Fibroblast of lung (primary cell): ENCODE data around the gene CD82. TPM values are rescaled to one million over a fixed set of nuclear protein-coding genes. Genes with fewer than 3 reads are reported as not detected.

Source experiments
- DNase-seq, 2 donors: peaks; one replicate each; pipeline versions ENCODE4 v3.0.0 to v3.0.0-alpha.2; 2010; ENCODE audit warnings: low read depth in 2 of 2
- H2AFZ ChIP-seq: 2 replicates; pipeline ENCODE4 v1.5.1; 2012; ENCODE audit warnings: low read length, control low read depth, inconsistent platforms
- H3K27ac ChIP-seq: 2 replicates; pipeline ENCODE4 v1.5.1; 2011; ENCODE audit warnings: low read length, control low read depth; ENCODE audit not compliant: insufficient read depth
- H3K27me3 ChIP-seq: 2 replicates; pipeline ENCODE4 v1.5.1; 2011; ENCODE audit warnings: mild to moderate bottlenecking, low read length; ENCODE audit not compliant: control insufficient read depth, insufficient read depth
- H3K36me3 ChIP-seq: 2 replicates; pipeline ENCODE4 v1.5.1; 2011; ENCODE audit warnings: low read length; ENCODE audit not compliant: control insufficient read depth, insufficient read depth
- H3K4me1 ChIP-seq: 2 replicates; pipeline ENCODE4 v1.5.1; 2011; ENCODE audit warnings: low read length; ENCODE audit not compliant: control insufficient read depth, insufficient read depth; ENCODE audit errors: extremely low read depth
- H3K4me2 ChIP-seq: 2 replicates; pipeline ENCODE4 v1.5.1; 2011; ENCODE audit warnings: low read length, control low read depth; ENCODE audit not compliant: insufficient read depth; ENCODE audit errors: extremely low read depth
- H3K4me3 ChIP-seq, 4 experiments: fragments of 200-600 bp in 1 of 4; sonication (generic) in 1 of 4; replicated peaks in 1 of 4; 2 replicates each; pipeline ENCODE4 v1.5.1; 2011 to 2016; ENCODE audit warnings: low read length in 4 of 4, low read depth in 3 of 4, mild to moderate bottlenecking in 3 of 4, control low read depth in 2 of 4, inconsistent platforms in 1 of 4, mixed read lengths in 1 of 4; ENCODE audit not compliant: insufficient read depth in 1 of 4; ENCODE audit errors: control extremely low read depth in 1 of 4
- H3K79me2 ChIP-seq: 2 replicates; pipeline ENCODE4 v1.5.1; 2012; ENCODE audit warnings: mild to moderate bottlenecking, low read length, inconsistent platforms; ENCODE audit not compliant: control insufficient read depth, insufficient read depth
- H3K9ac ChIP-seq: 2 replicates; pipeline ENCODE4 v1.5.1; 2011; ENCODE audit warnings: mild to moderate bottlenecking, low read length, control low read depth; ENCODE audit not compliant: insufficient read depth
- H3K9me3 ChIP-seq: 2 replicates; pipeline ENCODE4 v1.5.1; 2012; ENCODE audit warnings: low read depth, low read length; ENCODE audit not compliant: control insufficient read depth, insufficient read depth
- H4K20me1 ChIP-seq: 2 replicates; pipeline ENCODE4 v1.5.1; 2011; ENCODE audit warnings: low read length; ENCODE audit not compliant: control insufficient read depth, insufficient read depth; ENCODE audit errors: extremely low read depth
- EZH2 ChIP-seq: IDR thresholded peaks from 2 replicates; pipeline ENCODE4 v1.5.1; 2012; ENCODE audit warnings: low read length, control low read depth, mild to moderate bottlenecking; ENCODE audit errors: missing control alignments
- polyA plus RNA-seq, 2 donors: library from polyadenylated mRNA; depleted of rRNA in 1 of 2; stranded (reverse) in 1 of 2; unstranded in 1 of 2; fragments of >200 nt; gene quantifications; 2 replicates each; pipeline ENCODE4 v1.2.1, GENCODE V29; 2011 to 2012; ENCODE audit warnings: missing spikeins in 1 of 2
- total RNA-seq: library from RNA; depleted of rRNA; stranded (reverse); fragments of >200 nt; gene quantifications from 2 replicates; pipeline ENCODE4 v1.2.1, GENCODE V29; 2014
- TF ChIP-seq, protein P1 (sequence below), 2 donors: IDR thresholded peaks in 1 of 2; conservative IDR thresholded peaks in 1 of 2; 1 replicate in 1 of 2; 2 replicates in 1 of 2; pipeline ENCODE4 v1.5.1; 2011 to 2012; ENCODE audit warnings: low read length in 2 of 2, control low read depth in 1 of 2, inconsistent platforms in 1 of 2, low read depth in 1 of 2, mild to moderate bottlenecking in 1 of 2

CD82 gene
- total and polyA plus RNA-seq, 2 donors (not counting 1 experiment from before 2014, with no cell fraction given), result 54.2 to 114 TPM

DNA sequence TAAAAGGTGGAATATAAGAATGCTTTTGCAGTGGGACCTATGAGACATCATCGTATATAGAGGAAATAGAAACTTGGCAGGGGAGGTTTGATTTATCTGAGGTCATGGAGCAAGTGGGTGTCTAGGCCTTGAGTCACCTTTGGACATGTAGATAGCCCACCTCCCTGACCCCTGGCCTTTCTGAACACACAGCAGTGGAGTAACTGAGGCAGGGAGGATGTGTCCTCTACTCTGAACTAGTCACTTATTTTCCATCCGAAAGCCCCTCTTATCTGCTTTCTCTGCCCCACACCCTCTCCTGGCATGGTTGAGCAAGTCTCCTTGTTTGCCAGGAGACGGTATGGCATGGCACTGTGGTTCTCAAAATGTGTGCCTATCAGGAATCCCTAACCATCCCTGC, 7.9 kb downstream of the CD82 start:
- peak in 1 of 2 donors; percentile 41 for DNase-seq
- H3K27ac ChIP-seq, result no peak overlapping the region
- no peaks in the 10 kb centered on the region for H4K20me1 ChIP-seq
- no peaks in the 10 kb centered on the region for H3K36me3 ChIP-seq
- H3K4me2 ChIP-seq, result no peak overlapping the region
- no peak overlapping the region for H2AFZ ChIP-seq
- no peak overlapping the region for H3K4me3 ChIP-seq
- H3K9me3 ChIP-seq, result no peaks in the 10 kb centered on the region
- peaks cover 35% of the 10 kb centered on the region for H3K4me1 ChIP-seq
- no peak for TF ChIP-seq EZH2
- TF ChIP-seq, protein P1, sequence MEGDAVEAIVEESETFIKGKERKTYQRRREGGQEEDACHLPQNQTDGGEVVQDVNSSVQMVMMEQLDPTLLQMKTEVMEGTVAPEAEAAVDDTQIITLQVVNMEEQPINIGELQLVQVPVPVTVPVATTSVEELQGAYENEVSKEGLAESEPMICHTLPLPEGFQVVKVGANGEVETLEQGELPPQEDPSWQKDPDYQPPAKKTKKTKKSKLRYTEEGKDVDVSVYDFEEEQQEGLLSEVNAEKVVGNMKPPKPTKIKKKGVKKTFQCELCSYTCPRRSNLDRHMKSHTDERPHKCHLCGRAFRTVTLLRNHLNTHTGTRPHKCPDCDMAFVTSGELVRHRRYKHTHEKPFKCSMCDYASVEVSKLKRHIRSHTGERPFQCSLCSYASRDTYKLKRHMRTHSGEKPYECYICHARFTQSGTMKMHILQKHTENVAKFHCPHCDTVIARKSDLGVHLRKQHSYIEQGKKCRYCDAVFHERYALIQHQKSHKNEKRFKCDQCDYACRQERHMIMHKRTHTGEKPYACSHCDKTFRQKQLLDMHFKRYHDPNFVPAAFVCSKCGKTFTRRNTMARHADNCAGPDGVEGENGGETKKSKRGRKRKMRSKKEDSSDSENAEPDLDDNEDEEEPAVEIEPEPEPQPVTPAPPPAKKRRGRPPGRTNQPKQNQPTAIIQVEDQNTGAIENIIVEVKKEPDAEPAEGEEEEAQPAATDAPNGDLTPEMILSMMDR (conservative IDR thresholded peaks at IDR 0.05 in 1 of 2, IDR thresholded peaks at IDR 0.05 in 1 of 2; ENCODE audit: low read depth in 1 of 2, low read length in 2 of 2), result no peak
- H3K79me2 ChIP-seq, result no peaks in the 10 kb centered on the region
- H3K27me3 ChIP-seq, result no peaks in the 10 kb centered on the region
- H3K9ac ChIP-seq, result no peak overlapping the region

DNA sequence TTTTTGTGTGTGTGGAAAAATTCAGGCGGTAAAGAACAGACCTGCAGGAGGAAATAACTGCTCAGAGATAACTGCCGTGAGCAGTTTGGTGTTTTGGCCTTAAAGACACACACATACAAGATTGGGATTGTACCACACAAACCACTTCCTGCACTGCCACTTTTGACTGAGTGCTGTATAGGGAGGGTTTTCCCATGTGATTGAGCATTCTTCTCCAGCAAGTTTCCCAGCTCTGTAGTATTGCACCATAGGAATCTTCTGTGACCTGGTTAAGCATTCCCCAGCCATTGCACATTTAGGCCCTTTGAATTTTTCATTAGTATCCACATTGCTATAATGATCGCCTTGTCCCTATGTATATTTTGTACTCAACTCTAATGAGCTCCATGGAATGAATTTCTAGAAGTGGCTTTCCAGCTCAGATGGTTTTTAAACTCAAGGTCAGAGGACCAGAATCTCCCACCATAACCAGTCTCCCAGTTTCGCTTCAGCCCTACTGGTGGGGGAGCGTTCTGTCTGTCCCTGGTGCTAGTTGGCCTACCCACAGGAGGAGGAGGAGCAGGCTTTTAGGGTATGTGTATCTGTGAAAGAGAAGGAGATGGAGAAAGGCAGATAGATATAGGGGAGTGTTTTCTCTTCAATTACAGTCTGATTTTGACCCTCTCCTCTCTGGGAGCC, 9.3 kb downstream of the CD82 start:
- Histone ChIP-seq H2AFZ (no peak overlapping the region), H3K9me3 (no peaks in the 10 kb centered on the region), H3K27ac (peak overlapping the region; percentile 68), H3K36me3 (no peaks in the 10 kb centered on the region), H4K20me1 (no peaks in the 10 kb centered on the region), H3K4me3 (no peak overlapping the region), H3K4me1 (peaks cover 23% of the 10 kb centered on the region), H3K79me2 (no peaks in the 10 kb centered on the region), H3K9ac (no peak overlapping the region), H3K27me3 (no peaks in the 10 kb centered on the region), H3K4me2 (peak overlapping the region; percentile 6)
- peak; percentile 92 to 98 for DNase-seq
- TF ChIP-seq, protein P1 (conservative IDR thresholded peaks at IDR 0.05 in 1 of 2, IDR thresholded peaks at IDR 0.05 in 1 of 2; ENCODE audit: low read depth in 1 of 2, low read length in 2 of 2), result no peak
- TF ChIP-seq EZH2, result no peak

DNA sequence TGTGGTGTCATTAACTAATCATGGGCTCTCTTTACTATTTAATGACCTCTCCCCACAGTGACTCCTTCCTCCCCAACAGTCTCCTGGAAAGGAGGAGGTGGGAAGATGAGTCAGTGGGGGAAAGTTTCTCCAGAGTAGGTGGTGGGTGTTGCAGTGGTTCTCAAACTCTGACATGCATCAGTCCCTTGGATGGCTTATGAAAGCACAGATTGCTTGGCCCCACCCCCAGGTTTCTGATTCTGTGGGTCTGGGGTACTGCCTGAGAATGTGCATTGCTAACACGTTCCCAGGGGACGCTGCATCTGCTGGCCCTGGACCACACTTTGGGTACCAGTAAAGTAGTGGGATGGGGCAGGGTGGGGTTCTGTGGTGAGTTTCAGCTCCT, 9.8 kb downstream of the CD82 start:
- TF ChIP-seq, protein P1 (conservative IDR thresholded peaks at IDR 0.05 in 1 of 2, IDR thresholded peaks at IDR 0.05 in 1 of 2; ENCODE audit: low read depth in 1 of 2, low read length in 2 of 2), result no peak
- TF ChIP-seq EZH2, result no peak
- H4K20me1 ChIP-seq, result no peaks in the 10 kb centered on the region
- H3K27me3 ChIP-seq, result no peaks in the 10 kb centered on the region
- H3K79me2 ChIP-seq, result no peaks in the 10 kb centered on the region
- H3K36me3 ChIP-seq, result no peaks in the 10 kb centered on the region
- no peak overlapping the region for H2AFZ ChIP-seq
- H3K4me2 ChIP-seq, result peak overlapping the region; percentile 6
- H3K4me1 ChIP-seq, result peaks cover 22% of the 10 kb centered on the region
- no peak overlapping the region for H3K9ac ChIP-seq
- H3K9me3 ChIP-seq, result no peaks in the 10 kb centered on the region
- H3K27ac ChIP-seq, result peak overlapping the region; percentile 68
- DNase-seq, result peak in 1 of 2 donors; percentile 80
- no peak overlapping the region for H3K4me3 ChIP-seq
